HG03108 (cell line): ENCODE results near the gene ZNF507.
"Not testable (repeated sequence)": the region's sequence is repeated elsewhere in the genome, so short reads cannot be mapped to it uniquely, and the experiment has no call there.

ENCODE experiments used
- ATAC-seq: cut with Tn5 transposase; IDR thresholded peaks from one replicate; pipeline ENCODE4 v1.9.1; 2021; ENCODE audit warnings: moderate library complexity; ENCODE audit not compliant: unreplicated experiment

Gene ZNF507

GRCh38 chr19:32367063-32367462, 21.7 kb downstream of the ZNF507 start:
- ATAC-seq = no peak

- ATAC-seq = no peak
Measured at GRCh38 chr19:32367948-32368536, 22.6 kb downstream of the ZNF507 start.

DNA sequence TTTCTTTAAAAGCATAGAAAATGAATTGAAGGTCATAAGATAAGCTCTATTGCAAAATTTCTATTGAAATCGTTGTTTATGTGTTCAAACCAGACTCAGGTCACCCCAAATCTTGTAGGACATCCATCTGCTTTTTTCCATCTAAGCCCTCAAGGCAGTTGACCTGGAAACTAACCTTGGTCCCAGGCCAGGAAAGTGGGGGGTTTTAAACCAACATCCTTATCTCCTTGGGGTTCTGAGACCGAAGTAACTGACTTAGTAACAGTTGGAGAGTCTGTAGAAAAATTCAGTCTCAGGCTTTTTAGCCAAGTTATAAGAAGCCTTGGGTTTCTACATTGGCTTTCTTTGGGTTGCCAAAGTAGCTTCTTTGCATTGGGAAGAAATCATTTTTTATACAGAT, 23.4 kb downstream of the ZNF507 start:
- ATAC-seq = no peak

GRCh38 chr19:32372726-32373517, 27.5 kb downstream of the ZNF507 start:
- no peak for ATAC-seq

GRCh38 chr19:32373585-32374295, 28.3 kb downstream of the ZNF507 start:
- ATAC-seq = no peak

DNA sequence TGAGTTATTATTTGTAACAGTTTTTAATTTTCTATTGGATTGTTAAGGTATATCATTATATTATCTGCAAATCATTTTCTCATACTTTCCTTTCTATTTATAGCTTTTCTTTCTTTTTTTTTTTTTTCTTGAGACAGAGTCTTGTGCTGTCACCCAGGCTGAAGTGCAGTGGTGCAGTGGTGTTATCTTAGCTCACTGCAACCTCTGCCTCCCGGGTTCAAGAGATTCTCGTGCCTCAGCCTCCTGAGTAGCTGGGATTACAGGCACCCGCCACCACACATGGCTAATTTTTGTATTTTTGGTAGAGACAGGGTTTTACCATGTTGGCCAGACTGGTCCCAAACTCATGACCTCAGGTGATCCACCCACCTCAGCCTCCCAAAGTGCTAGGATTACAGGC, 29.0 kb downstream of the ZNF507 start:
- ATAC-seq = not testable (repeated sequence)

DNA sequence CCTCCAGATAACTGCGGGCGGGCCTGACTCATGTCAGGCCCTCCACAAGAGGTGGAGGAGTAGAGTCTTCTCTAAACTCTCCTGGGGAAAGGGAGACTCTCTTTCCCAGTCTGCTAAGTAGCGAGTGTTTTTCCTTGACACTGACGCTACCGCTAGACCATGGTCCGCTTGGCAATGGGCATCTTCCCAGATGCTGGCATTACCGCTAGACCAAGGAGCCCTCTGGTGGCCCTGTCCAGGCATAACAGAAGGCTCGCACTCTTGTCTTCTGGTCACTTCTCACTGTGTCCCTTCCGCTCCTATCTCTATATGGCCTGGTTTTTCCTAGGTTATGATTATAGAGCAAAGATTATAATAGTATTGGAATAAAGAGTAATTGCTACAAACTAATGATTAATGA, 31.7 kb downstream of the ZNF507 start:
- not testable (repeated sequence) for ATAC-seq

- ATAC-seq = no peak
Measured at GRCh38 chr19:32380269-32380668, 34.9 kb downstream of the ZNF507 start.

- no peak for ATAC-seq
Measured at GRCh38 chr19:32387701-32388392, 42.4 kb downstream of the ZNF507 start.

DNA sequence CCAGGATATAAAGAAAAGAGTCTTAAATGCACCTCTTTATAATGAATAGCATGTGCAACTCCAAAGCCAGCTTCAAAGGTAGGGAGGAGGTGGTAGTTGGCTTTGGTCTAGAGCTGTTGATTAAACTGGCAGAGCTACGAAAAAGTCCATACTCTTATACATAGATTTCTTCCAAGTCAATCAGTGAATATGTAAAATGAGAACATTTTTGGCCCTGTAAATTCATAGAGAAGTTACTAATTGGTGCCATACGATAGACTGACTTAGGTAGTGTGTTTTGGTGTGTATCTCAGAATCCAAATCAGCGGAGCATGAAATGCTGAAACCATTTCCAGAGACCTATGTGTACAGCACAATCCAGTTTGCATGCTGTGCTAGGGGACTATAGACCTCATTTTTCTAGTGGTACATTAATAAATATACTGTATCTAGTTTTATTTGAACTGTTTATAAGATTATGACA, 43.0 kb downstream of the ZNF507 start:
- ATAC-seq = no peak

DNA sequence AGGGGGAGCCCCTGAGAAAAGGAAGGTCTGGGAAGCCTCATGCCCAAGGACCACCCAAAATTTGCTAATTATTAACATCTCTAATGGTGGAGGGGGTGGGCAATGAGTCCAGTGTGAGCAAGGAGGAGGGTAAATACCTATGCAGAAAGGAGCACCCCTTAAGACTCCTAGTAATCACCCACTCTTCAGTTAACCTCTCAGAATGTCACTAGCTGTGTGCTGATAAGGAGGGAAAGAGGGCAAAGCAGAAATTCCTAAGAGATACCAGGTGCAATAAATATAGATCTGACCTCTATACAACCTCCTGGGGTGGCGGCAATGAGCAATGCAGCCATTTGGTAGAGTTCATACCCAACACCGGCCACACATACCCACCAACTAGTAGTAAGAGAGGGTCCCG, 47.5 kb downstream of the ZNF507 start:
- no peak for ATAC-seq

- no peak for ATAC-seq
Measured at GRCh38 chr19:32396046-32396652, 50.7 kb downstream of the ZNF507 start.

GRCh38 chr19:32397671-32398101, 52.3 kb downstream of the ZNF507 start:
- ATAC-seq = no peak

- ATAC-seq = no peak
Measured at GRCh38 chr19:32401992-32402391, 56.6 kb downstream of the ZNF507 start.

DNA sequence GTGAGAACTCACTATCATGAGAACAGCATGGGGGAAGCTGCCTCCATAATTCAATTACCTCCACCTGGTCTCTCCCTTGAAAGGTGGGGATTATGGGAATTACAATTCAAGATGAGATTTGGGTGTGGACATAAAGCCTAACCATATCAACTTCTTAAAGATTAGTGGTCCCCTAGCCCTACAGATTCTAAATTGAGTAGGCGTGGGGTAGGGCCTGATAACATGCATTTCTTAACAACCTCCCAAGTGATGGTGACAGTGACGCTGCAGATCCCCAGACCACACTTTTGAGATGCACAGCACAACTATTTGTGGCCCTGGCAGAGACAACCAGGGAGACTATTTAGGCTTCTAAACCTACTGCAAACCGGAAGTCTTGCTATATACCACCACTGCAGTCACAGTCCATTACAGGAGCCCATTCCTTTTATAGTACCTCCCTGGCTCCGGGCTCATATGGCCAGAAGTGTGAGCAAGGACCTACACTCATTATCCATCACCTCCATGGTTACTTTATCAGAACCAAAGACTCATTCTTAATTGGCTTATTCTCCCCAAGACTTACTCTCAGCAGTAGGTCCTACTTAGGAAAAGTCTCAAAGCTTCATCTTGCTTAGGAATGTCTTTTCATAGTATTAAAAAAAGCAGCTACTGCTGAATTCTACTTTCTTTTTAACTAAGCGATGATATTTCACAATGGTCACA, 58.0 kb downstream of the ZNF507 start:
- no peak for ATAC-seq

DNA sequence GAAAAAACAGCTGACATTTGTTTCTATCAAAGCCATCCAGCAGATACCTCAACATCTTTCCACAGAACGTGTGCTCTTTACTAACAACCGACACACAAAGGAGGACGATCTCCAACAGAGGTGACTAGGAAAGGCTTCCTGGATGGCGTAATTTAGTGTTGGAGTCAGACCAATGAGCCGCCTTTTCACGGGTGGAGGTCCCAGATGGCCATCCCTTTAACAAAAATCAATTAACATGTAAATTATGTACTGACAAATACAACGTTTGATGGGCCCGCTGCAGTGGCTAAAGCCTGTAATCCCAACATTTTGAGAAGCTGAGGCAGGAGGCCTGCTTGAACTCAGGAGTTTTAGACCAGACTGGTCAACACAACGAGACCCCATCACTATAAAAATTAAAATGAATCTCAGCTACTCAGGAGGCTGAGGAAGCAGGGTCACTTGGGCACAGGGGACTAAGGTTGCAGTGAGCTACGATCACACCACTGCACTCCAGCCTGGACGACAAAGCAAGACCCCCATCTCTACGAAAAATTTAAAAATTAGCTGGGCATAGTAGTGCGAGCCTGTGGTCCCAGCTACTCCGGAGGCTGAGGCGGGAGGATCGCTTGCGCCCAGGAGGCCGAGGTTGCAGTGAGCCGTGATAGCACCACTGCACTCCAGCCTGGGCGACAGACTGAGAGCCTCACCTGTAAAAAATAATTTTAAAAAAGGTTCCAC, 59.0 kb downstream of the ZNF507 start:
- ATAC-seq = no peak

DNA sequence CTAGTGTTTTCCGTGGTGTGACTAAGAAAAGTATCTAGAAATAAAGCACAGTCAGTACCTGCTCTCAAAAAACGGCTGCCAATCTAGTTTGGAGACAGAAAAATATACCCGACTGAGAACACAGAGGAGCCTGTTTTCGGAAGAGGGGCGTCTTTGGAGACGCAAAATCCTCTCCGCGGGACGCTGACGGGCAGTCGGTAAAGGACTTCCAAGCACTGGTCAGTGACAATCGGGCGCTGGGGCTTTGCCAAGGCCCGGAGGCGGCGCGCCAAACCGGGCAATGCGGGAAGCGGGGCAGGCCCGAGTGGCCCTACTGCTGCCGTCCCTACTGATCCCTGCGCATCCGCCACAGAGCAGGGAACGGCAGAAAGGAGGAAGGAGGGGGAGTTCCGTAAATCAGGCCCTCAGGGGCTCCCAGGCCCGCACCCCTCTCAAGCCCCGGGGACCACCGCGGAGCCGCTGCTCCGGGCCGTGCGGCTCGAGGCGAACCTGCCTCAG, 59.6 kb downstream of the ZNF507 start:
- no peak for ATAC-seq

- ATAC-seq = peak; percentile 91
Measured at GRCh38 chr19:32405431-32406160, 60.2 kb downstream of the ZNF507 start, which contains the start of gene DPY19L3. Gene DPY19L3, plus strand, starts transcription at chr19:32405770. Its CDS starts 2,484 bp downstream, at chr19:32408254.
